CD4-positive, CD25-positive, alpha-beta regulatory T cell (primary cell): ENCODE data around the gene KLF9. TPM values are rescaled to one million over a fixed set of nuclear protein-coding genes. Genes with fewer than 3 reads are reported as not detected.

Experiments
- ATAC-seq, 2 donors: fragments of 150-1000 bp; cut with Tn5 transposase; one replicate each; pipeline ENCODE4 v1.10.0; 2021; ENCODE audit warnings: low read depth in 2 of 2, moderate number of reproducible peaks in 2 of 2, moderate library complexity in 1 of 2
- DNase-seq, 3 donors: peaks; one replicate each; pipeline versions ENCODE4 v3.0.0 to v3.0.0-alpha.2; 2012 to 2022; ENCODE audit warnings: mixed read lengths in 1 of 3
- H3K27ac ChIP-seq: one replicate; pipeline ENCODE4 v1.7.0; 2013; ENCODE audit warnings: mild to moderate bottlenecking, low read length; ENCODE audit not compliant: insufficient read depth, poor library complexity, severe bottlenecking
- H3K27me3 ChIP-seq: one replicate; pipeline ENCODE4 v1.7.0; 2013; ENCODE audit warnings: low read length; ENCODE audit not compliant: control insufficient read depth, insufficient read depth
- H3K36me3 ChIP-seq: one replicate; pipeline ENCODE4 v1.7.0; 2013; ENCODE audit warnings: mild to moderate bottlenecking, low read length, moderate library complexity; ENCODE audit not compliant: control insufficient read depth, insufficient read depth
- H3K4me1 ChIP-seq: 2 replicates; pipeline ENCODE4 v1.7.0; 2013; ENCODE audit warnings: mild to moderate bottlenecking, low read length; ENCODE audit not compliant: insufficient read depth, control insufficient read depth, poor library complexity, severe bottlenecking
- H3K4me3 ChIP-seq: one replicate; pipeline ENCODE4 v1.7.0; 2013; ENCODE audit warnings: low read depth, mild to moderate bottlenecking, low read length, moderate library complexity
- H3K9me3 ChIP-seq, 2 experiments: 1 replicate in 1 of 2; 2 replicates in 1 of 2; pipeline ENCODE4 v1.7.0; 2013; ENCODE audit warnings: low read length in 2 of 2, mild to moderate bottlenecking in 1 of 2, moderate library complexity in 1 of 2; ENCODE audit not compliant: control insufficient read depth in 2 of 2
- H3K27ac Mint-ChIP-seq, 3 donors: one replicate each; pipeline ENCODE4 v1.8.0; 2020 to 2022; ENCODE audit warnings: mild to moderate bottlenecking in 3 of 3, mixed read lengths in 3 of 3, moderate library complexity in 2 of 3
- H3K27me3 Mint-ChIP-seq: one replicate; pipeline ENCODE4 v1.8.0; 2022; ENCODE audit warnings: mild to moderate bottlenecking, mixed read lengths
- H3K36me3 Mint-ChIP-seq: one replicate; pipeline ENCODE4 v1.8.0; 2020; ENCODE audit warnings: mixed read lengths
- H3K4me1 Mint-ChIP-seq, 4 donors: one replicate each; pipeline ENCODE4 v1.8.0; 2020 to 2022; ENCODE audit warnings: mixed read lengths in 4 of 4, mild to moderate bottlenecking in 1 of 4
- H3K4me3 Mint-ChIP-seq, 4 donors: one replicate each; pipeline ENCODE4 v1.8.0; 2020 to 2022; ENCODE audit warnings: mild to moderate bottlenecking in 4 of 4, mixed read lengths in 4 of 4, moderate library complexity in 3 of 4
- H3K9me3 Mint-ChIP-seq, 7 donors: one replicate each; pipeline ENCODE4 v1.8.0; 2020 to 2022; ENCODE audit warnings: mixed read lengths in 7 of 7, mild to moderate bottlenecking in 3 of 7, moderate library complexity in 2 of 7
- polyA plus RNA-seq, 4 donors: library from polyadenylated mRNA; unstranded; fragments of 300-500 nt; fragmentation: Illumina TruSeq; gene quantifications; one replicate each; pipeline ENCODE4 v1.2.3, GENCODE V29; 2021
- total RNA-seq: library from RNA; stranded (reverse); gene quantifications from one replicate; pipeline ENCODE4 v1.2.3, GENCODE V29; 2022

The KLF9 gene
- total RNA-seq (86.7 TPM), polyA plus RNA-seq (1 to 10 TPM; 1.4 to 3.7 (median 3.0) TPM)

GRCh38 chr9:70413799-70414775 is at the start of gene KLF9:
Gene KLF9 (minus strand): TSS chr9:70414657. CDS start chr9:70413363, 1,294 bp downstream.
- peak; percentile 87 to 99 (median 95) for DNase-seq
- H3K4me1 ChIP-seq = peaks cover 50% of the 10 kb centered on the region
- H3K4me1 Mint-ChIP-seq = peaks cover 31 to 55% (median 39%) of the 10 kb centered on the region in 4 donors

GRCh38 chr9:70463877-70464276 is 49.4 kb upstream of the KLF9 start:
- no peak for ATAC-seq
- Histone ChIP-seq H3K9me3 (no peaks in the 10 kb centered on the region), H3K27ac (no peak overlapping the region), H3K4me1 (no peaks in the 10 kb centered on the region), H3K27me3 (no peaks in the 10 kb centered on the region), H3K4me3 (no peak overlapping the region), H3K36me3 (no peaks in the 10 kb centered on the region)
- peaks cover 0 to 8% (median 4%) of the 10 kb centered on the region in 4 donors for H3K4me1 Mint-ChIP-seq
- no peak for DNase-seq
- no peak overlapping the region for H3K4me3 Mint-ChIP-seq
- peaks cover 0 to 2% (median 0%) of the 10 kb centered on the region in 7 donors for H3K9me3 Mint-ChIP-seq
- no peaks in the 10 kb centered on the region for H3K27me3 Mint-ChIP-seq
- H3K36me3 Mint-ChIP-seq = no peaks in the 10 kb centered on the region
- H3K27ac Mint-ChIP-seq = no peak overlapping the region

More at GRCh38 chr9:70413799-70414775, at the start of gene KLF9:
- ATAC-seq = peak; percentile 89
- Histone ChIP-seq H3K27me3 (no peaks in the 10 kb centered on the region), H3K27ac (peak within 1 kb of the TSS; percentile 97), H3K36me3 (no peaks in the 10 kb centered on the region), H3K4me3 (peak within 1 kb of the TSS; percentile 75), H3K9me3 (no peaks in the 10 kb centered on the region)
- peaks cover 9% of the 10 kb centered on the region for H3K27me3 Mint-ChIP-seq
- no peaks in the 10 kb centered on the region for H3K36me3 Mint-ChIP-seq
- H3K9me3 Mint-ChIP-seq = peaks cover 0 to 2% (median 0%) of the 10 kb centered on the region in 7 donors
- peak within 1 kb of the TSS; percentile 98 to 100 (median 99) for H3K27ac Mint-ChIP-seq
- peak within 1 kb of the TSS; percentile 95 to 99 (median 98) for H3K4me3 Mint-ChIP-seq

- Mint-ChIP-seq H3K4me3 (no peak overlapping the region), H3K27ac (no peak overlapping the region), H3K9me3 (peaks cover 0 to 2% (median 0%) of the 10 kb centered on the region in 7 donors), H3K27me3 (no peaks in the 10 kb centered on the region), H3K36me3 (no peaks in the 10 kb centered on the region), H3K4me1 (peaks cover 0 to 2% (median 0%) of the 10 kb centered on the region in 4 donors)
- ATAC-seq = no peak
- H3K27me3 ChIP-seq = no peaks in the 10 kb centered on the region
- H3K4me3 ChIP-seq = no peak overlapping the region
- H3K4me1 ChIP-seq = no peaks in the 10 kb centered on the region
- no peaks in the 10 kb centered on the region for H3K9me3 ChIP-seq
- H3K36me3 ChIP-seq = no peaks in the 10 kb centered on the region
- no peak overlapping the region for H3K27ac ChIP-seq
- no peak for DNase-seq
Measured at GRCh38 chr9:70462300-70462699, 47.8 kb upstream of the KLF9 start.

DNA sequence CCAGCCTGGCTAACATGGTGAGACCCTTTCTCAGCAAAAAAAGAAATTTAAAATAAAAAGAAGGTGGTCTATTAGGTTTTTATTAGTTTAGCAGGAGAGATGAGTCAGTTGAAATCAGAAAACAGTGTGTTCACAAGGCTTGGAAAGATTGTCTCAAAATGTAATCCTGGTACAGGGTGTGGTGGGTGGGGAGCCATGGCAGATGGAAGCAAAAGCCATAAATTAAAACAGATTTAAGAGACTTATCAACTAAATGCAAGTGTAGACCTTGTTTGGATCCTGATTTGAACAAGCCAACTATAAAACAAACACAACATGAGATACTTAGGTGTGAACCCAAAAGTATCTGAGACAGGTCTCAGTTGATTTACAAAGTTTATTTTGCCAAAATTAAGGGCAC is 42.8 kb upstream of the KLF9 start:
- Mint-ChIP-seq H3K27ac (no peak overlapping the region), H3K4me1 (peaks cover 0 to 3% (median 0%) of the 10 kb centered on the region in 4 donors), H3K36me3 (no peaks in the 10 kb centered on the region), H3K4me3 (no peak overlapping the region), H3K27me3 (no peaks in the 10 kb centered on the region), H3K9me3 (peaks cover 0 to 3% (median 0%) of the 10 kb centered on the region in 7 donors)
- Histone ChIP-seq H3K27ac (no peak overlapping the region), H3K4me1 (no peaks in the 10 kb centered on the region), H3K27me3 (no peaks in the 10 kb centered on the region), H3K4me3 (no peak overlapping the region), H3K9me3 (no peaks in the 10 kb centered on the region), H3K36me3 (no peaks in the 10 kb centered on the region)
- DNase-seq (no peak), ATAC-seq (no peak)

DNA sequence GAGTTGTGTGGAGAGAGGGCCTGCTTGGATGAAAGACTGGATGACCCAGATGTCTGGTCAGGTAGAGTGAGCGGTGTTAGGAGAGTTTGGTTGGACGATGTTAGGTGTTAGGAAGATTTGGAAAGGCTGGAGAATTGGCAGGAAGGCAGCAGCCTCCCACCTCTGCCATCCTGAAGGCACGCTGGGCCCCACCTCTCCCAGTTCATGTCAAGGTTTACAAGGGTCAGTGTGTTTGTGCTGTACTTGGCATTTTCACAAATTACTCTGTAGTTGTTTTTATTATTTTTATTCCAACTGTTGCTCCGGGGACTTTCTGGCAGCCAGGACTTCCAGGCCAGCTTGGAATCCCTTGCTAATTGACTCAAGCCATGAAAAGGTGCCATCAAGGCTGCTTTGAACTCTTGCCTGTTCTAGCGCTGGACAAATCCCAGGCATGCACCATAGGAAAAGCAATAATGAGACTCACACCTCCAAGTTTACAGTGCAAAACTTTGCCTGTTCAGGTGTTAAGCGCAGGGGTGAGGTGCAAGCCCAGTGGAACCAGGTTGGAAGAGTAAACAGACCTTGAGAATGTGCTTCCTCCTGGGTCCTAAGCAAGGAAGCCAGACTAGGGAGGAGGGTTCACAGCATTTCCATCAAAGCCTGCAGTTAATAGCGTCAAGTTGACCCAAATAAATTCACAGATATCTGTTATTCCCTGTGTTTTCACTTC is 41.7 kb upstream of the KLF9 start:
- Mint-ChIP-seq H3K27me3 (no peaks in the 10 kb centered on the region), H3K27ac (no peak overlapping the region), H3K36me3 (no peaks in the 10 kb centered on the region), H3K9me3 (peaks cover 0 to 3% (median 0%) of the 10 kb centered on the region in 7 donors), H3K4me1 (peaks cover 0 to 4% (median 0%) of the 10 kb centered on the region in 4 donors), H3K4me3 (no peak overlapping the region)
- Histone ChIP-seq H3K27ac (no peak overlapping the region), H3K4me1 (no peaks in the 10 kb centered on the region), H3K9me3 (no peaks in the 10 kb centered on the region), H3K4me3 (no peak overlapping the region), H3K36me3 (no peaks in the 10 kb centered on the region), H3K27me3 (no peaks in the 10 kb centered on the region)
- ATAC-seq = no peak
- no peak for DNase-seq

- H3K4me3 Mint-ChIP-seq = no peak overlapping the region
- peaks cover 18% of the 10 kb centered on the region for H3K27me3 Mint-ChIP-seq
- H3K36me3 Mint-ChIP-seq = no peaks in the 10 kb centered on the region
Measured at GRCh38 chr9:70452365-70452764, 37.9 kb upstream of the KLF9 start.

GRCh38 chr9:70451765-70452164 is 37.3 kb upstream of the KLF9 start:
- Mint-ChIP-seq H3K27me3 (peaks cover 18% of the 10 kb centered on the region), H3K27ac (peak overlapping the region in 1 of 3 donors; percentile 24), H3K4me1 (peaks cover 0 to 6% (median 0%) of the 10 kb centered on the region in 4 donors), H3K9me3 (peaks cover 0 to 6% (median 0%) of the 10 kb centered on the region in 7 donors), H3K4me3 (no peak overlapping the region), H3K36me3 (no peaks in the 10 kb centered on the region)
- Histone ChIP-seq H3K27me3 (no peaks in the 10 kb centered on the region), H3K36me3 (no peaks in the 10 kb centered on the region), H3K4me3 (no peak overlapping the region), H3K27ac (no peak overlapping the region), H3K4me1 (no peaks in the 10 kb centered on the region), H3K9me3 (no peaks in the 10 kb centered on the region)
- DNase-seq (no peak), ATAC-seq (no peak)

More at GRCh38 chr9:70452365-70452764, 37.9 kb upstream of the KLF9 start:
- H3K27me3 ChIP-seq = no peaks in the 10 kb centered on the region
- no peaks in the 10 kb centered on the region for H3K36me3 ChIP-seq
- no peak overlapping the region for H3K27ac ChIP-seq
- ATAC-seq (no peak), DNase-seq (no peak)
- peaks cover 0 to 6% (median 0%) of the 10 kb centered on the region in 4 donors for H3K4me1 Mint-ChIP-seq
- H3K4me1 ChIP-seq = no peaks in the 10 kb centered on the region
- peaks cover 0 to 6% (median 0%) of the 10 kb centered on the region in 7 donors for H3K9me3 Mint-ChIP-seq
- no peak overlapping the region for H3K4me3 ChIP-seq
- H3K9me3 ChIP-seq = no peaks in the 10 kb centered on the region
- no peak overlapping the region for H3K27ac Mint-ChIP-seq
